Osteoblast (primary cell): Measurements from ENCODE around the gene NCOA4. TPM values are rescaled to one million over a fixed set of nuclear protein-coding genes. Genes with fewer than 3 reads are reported as not detected.
A peak's percentile ranks its signal among the peaks of the same experiment; 100 is the strongest.
"Not testable (repeated sequence)": the region's sequence is repeated elsewhere in the genome, so short reads cannot be mapped to it uniquely, and the experiment has no call there.

ENCODE experiments used
- DNase-seq: peaks from one replicate; pipeline ENCODE4 v3.0.0; 2011; ENCODE audit warnings: low spot score, mixed read lengths; ENCODE audit not compliant: insufficient read length; ENCODE audit errors: missing footprints
- H2AFZ ChIP-seq: 2 replicates; pipeline ENCODE4 v1.6.0; 2011; ENCODE audit warnings: mild to moderate bottlenecking, low read length
- H3K27ac ChIP-seq: 2 replicates; pipeline ENCODE4 v1.5.1; 2011; ENCODE audit warnings: mild to moderate bottlenecking, low read depth, low read length, moderate library complexity
- H3K27me3 ChIP-seq: 2 replicates; pipeline ENCODE4 v1.6.0; 2012; ENCODE audit warnings: mild to moderate bottlenecking, control low read depth, inconsistent platforms, low read length, moderate library complexity; ENCODE audit not compliant: insufficient read depth
- H3K36me3 ChIP-seq: 2 replicates; pipeline ENCODE4 v1.5.1; 2011; ENCODE audit warnings: mild to moderate bottlenecking, low read length, control low read depth, moderate library complexity; ENCODE audit not compliant: insufficient read depth
- H3K4me1 ChIP-seq: 2 replicates; pipeline ENCODE4 v1.5.1; 2011; ENCODE audit warnings: mild to moderate bottlenecking, low read length, control low read depth, moderate library complexity; ENCODE audit not compliant: insufficient read depth
- H3K4me2 ChIP-seq: 2 replicates; pipeline ENCODE4 v1.6.0; 2011; ENCODE audit warnings: mild to moderate bottlenecking, low read length; ENCODE audit not compliant: insufficient read depth
- H3K4me3 ChIP-seq: fragments of 200-600 bp; sonication (generic); 3 replicates; pipeline ENCODE4 v1.5.1; 2012; ENCODE audit warnings: mild to moderate bottlenecking, low read length, inconsistent platforms; ENCODE audit not compliant: insufficient read depth
- H3K79me2 ChIP-seq: 2 replicates; pipeline ENCODE4 v1.6.0; 2012; ENCODE audit warnings: mild to moderate bottlenecking, low read length, control low read depth, inconsistent platforms; ENCODE audit not compliant: insufficient read depth
- H3K9me3 ChIP-seq: 2 replicates; pipeline ENCODE4 v1.5.1; 2011; ENCODE audit warnings: low read depth, low read length, control low read depth
- H4K20me1 ChIP-seq: 2 replicates; pipeline ENCODE4 v1.6.0; 2012; ENCODE audit warnings: mild to moderate bottlenecking, low read length, control low read depth; ENCODE audit not compliant: insufficient read depth
- total RNA-seq: library from RNA; depleted of rRNA; stranded (reverse); fragments of >200 nt; gene quantifications from 2 replicates; pipeline ENCODE4 v1.2.3, GENCODE V29; 2012
- TF ChIP-seq, protein P1 (sequence below): IDR thresholded peaks from 2 replicates; pipeline ENCODE4 v1.5.1; 2011; ENCODE audit warnings: mild to moderate bottlenecking, low read depth, low read length, moderate library complexity; ENCODE audit errors: extremely low read depth

Gene NCOA4
- total RNA-seq, 1 donor, result 260 TPM

DNA sequence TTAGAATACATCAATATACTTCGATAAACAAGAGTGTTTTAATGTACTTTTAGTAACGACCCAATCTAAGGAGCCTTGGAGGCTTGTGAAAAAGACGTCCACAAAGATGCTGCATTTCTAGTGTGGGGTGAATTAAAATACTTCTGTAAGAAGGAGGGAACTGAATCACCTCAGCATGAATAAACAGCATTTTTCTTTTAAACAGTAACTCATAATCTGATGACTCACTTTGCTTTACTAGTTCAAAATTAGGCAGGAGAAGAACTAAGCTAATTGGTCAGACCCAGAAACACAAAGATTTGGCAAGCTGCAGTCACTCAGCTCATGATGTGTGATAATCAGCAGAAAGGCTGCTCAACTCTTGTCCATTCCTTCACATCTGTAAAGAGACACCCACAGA lies 24.2 kb downstream of the NCOA4 start:
- Histone ChIP-seq H3K4me2 (no peak overlapping the region), H3K4me3 (no peak overlapping the region), H3K27me3 (no peaks in the 10 kb centered on the region), H3K36me3 (peaks cover 92% of the 10 kb centered on the region), H3K9me3 (no peaks in the 10 kb centered on the region), H2AFZ (no peak overlapping the region), H3K79me2 (peaks cover 16% of the 10 kb centered on the region), H3K4me1 (peaks cover 24% of the 10 kb centered on the region), H4K20me1 (peaks cover 25% of the 10 kb centered on the region), H3K27ac (peak overlapping the region; percentile 53)
- TF ChIP-seq, protein P1, sequence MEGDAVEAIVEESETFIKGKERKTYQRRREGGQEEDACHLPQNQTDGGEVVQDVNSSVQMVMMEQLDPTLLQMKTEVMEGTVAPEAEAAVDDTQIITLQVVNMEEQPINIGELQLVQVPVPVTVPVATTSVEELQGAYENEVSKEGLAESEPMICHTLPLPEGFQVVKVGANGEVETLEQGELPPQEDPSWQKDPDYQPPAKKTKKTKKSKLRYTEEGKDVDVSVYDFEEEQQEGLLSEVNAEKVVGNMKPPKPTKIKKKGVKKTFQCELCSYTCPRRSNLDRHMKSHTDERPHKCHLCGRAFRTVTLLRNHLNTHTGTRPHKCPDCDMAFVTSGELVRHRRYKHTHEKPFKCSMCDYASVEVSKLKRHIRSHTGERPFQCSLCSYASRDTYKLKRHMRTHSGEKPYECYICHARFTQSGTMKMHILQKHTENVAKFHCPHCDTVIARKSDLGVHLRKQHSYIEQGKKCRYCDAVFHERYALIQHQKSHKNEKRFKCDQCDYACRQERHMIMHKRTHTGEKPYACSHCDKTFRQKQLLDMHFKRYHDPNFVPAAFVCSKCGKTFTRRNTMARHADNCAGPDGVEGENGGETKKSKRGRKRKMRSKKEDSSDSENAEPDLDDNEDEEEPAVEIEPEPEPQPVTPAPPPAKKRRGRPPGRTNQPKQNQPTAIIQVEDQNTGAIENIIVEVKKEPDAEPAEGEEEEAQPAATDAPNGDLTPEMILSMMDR, result no peak
- DNase-seq, result peak; percentile 68

DNA sequence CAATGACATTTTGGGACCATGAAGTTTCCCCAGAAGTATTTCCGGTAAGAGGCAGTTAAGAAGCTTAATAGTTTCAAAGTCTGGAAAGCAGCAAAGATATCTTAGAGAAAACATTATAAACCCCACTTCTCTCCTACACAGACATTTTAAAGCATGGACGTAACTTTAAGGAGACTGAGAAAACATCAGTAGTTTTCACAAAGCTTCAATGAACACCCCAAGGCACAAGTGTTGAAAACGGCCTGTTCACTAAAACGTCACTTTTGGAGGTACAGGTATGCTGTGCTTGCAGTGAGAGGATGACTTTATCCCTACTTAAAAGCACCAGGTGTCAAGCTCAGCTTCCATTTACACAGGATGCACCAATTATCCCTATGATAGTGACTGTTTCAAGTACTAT lies 25.0 kb downstream of the NCOA4 start:
- H3K79me2 ChIP-seq, result peaks cover 16% of the 10 kb centered on the region
- no peak for DNase-seq

DNA sequence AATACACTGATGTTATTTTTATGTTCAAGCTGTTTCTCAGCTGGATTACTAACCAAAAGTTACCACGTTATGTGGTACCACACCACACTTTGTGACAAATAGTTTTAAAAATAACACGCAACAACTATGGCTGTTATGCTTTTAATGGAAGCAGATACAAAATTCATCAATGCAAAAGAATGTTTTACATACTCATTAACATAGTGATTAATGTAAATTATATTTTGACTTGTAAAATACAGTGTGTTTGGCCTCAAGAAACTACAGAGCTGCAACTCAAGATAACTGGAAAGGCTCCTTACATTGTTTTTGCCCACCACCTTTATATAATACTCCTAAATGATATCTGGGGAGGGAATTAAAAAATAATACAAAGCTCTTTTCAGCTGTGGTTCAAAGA lies 25.5 kb downstream of the NCOA4 start:
- no peak for DNase-seq
- peaks cover 25% of the 10 kb centered on the region for H4K20me1 ChIP-seq
- H3K4me3 ChIP-seq, result no peak overlapping the region
- no peak overlapping the region for H2AFZ ChIP-seq
- H3K79me2 ChIP-seq, result peaks cover 16% of the 10 kb centered on the region
- H3K4me2 ChIP-seq, result no peak overlapping the region
- no peaks in the 10 kb centered on the region for H3K9me3 ChIP-seq
- peaks cover 24% of the 10 kb centered on the region for H3K4me1 ChIP-seq
- H3K36me3 ChIP-seq, result peaks cover 91% of the 10 kb centered on the region
- no peaks in the 10 kb centered on the region for H3K27me3 ChIP-seq
- TF ChIP-seq, protein P1, result no peak
- no peak overlapping the region for H3K27ac ChIP-seq

More for the DNA sequence above, 25.0 kb downstream of the NCOA4 start:
- H3K9me3 ChIP-seq, result no peaks in the 10 kb centered on the region
- peaks cover 94% of the 10 kb centered on the region for H3K36me3 ChIP-seq
- peaks cover 25% of the 10 kb centered on the region for H4K20me1 ChIP-seq
- H3K4me2 ChIP-seq, result no peak overlapping the region
- TF ChIP-seq, protein P1, result no peak
- H3K27ac ChIP-seq, result peak overlapping the region; percentile 26
- H2AFZ ChIP-seq, result no peak overlapping the region
- H3K4me3 ChIP-seq, result no peak overlapping the region
- peaks cover 24% of the 10 kb centered on the region for H3K4me1 ChIP-seq
- no peaks in the 10 kb centered on the region for H3K27me3 ChIP-seq

DNA sequence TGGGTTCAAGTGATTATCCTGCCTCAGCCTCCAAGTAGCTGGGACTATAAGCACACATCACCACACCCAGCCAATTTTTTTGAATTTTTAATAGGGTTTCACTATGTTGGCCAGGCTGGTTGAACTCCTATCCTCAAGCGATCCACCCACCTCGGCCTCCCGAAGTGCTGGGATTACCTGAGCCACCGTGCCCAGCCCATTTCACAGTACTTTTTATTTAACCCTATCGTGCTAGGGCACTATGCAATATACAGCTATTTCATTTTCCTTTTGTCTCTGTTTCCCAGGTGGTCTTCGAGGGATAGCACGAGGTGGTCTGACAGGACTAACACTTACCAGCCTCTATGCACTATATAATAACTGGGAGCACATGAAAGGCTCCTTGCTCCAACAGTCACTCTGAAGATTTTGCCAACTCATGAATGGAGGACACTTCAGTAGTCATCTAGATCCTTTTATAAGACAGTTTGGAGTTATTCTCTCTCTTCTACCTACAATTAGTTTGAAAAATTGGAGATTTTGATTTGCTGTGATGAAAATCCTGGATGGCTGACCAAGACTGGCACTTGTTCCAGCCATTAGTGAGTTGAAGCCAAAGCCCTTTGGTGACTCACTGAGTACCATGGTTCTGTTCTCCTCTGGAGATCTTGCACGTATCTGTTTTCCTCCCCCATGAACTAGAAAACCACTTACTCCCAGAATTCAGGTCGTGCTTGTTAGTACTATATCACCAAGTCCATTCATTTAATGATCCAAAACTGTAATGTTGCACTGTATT lies 27.3 kb downstream of the NCOA4 start:
- no peak overlapping the region for H3K4me3 ChIP-seq
- H4K20me1 ChIP-seq, result peaks cover 18% of the 10 kb centered on the region
- peak; percentile 26 for DNase-seq
- H3K27ac ChIP-seq, result peak overlapping the region; percentile 13
- peaks cover 77% of the 10 kb centered on the region for H3K36me3 ChIP-seq
- no peaks in the 10 kb centered on the region for H3K27me3 ChIP-seq
- TF ChIP-seq, protein P1, result no peak
- H3K4me1 ChIP-seq, result peaks cover 24% of the 10 kb centered on the region
- H2AFZ ChIP-seq, result no peak overlapping the region
- H3K79me2 ChIP-seq, result peaks cover 11% of the 10 kb centered on the region
- no peaks in the 10 kb centered on the region for H3K9me3 ChIP-seq
- H3K4me2 ChIP-seq, result no peak overlapping the region

DNA sequence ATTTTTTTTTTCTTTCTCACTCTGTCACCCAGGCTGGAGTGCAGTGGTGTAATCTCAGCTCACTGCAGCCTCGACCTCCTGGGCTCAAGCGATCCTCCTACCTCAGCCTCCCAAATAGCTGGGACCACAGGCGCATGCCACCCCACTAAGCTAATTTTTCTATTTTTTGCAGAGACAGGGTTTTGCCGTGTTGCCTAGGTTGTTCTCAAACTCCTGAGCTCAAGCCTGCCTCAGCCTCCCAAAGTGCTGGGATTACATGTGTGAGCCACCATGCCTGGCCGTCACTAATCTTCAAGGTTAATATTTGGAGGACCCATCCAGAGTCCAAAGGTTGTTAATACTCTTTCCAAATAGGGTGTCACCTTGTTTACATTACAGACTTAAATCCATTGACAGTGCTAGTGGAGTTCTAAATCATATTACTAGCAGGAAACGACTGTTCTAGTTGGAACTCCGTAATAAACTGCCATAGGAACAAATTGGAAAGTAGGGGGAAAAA lies 28.2 kb downstream of the NCOA4 start:
- H3K4me2 ChIP-seq, H3K9me3 ChIP-seq, H3K27me3 ChIP-seq, DNase-seq, H3K4me3 ChIP-seq, H2AFZ ChIP-seq: not testable (repeated sequence)
- Histone ChIP-seq H3K27ac (peak overlapping the region; percentile 11), H4K20me1 (peaks cover 21% of the 10 kb centered on the region), H3K4me1 (peaks cover 24% of the 10 kb centered on the region), H3K36me3 (peaks cover 76% of the 10 kb centered on the region), H3K79me2 (peaks cover 16% of the 10 kb centered on the region)
